ENCODE data around the gene JADE1. TPM values are rescaled to one million over a fixed set of nuclear protein-coding genes. Genes with fewer than 3 reads are reported as not detected.

JADE1 gene
- total and polyA plus RNA-seq, 7 donors: 1.8 to 45.1 (median 27.7) TPM

GRCh38 chr4:128879283-128879682 lies 69.8 kb downstream of the JADE1 start:
- TF ChIP-seq EP300 (IDR thresholded peaks at IDR 0.05) (no peak), POLR2AphosphoS5 (IDR thresholded peaks at IDR 0.05) (no peak), POLR2A (IDR thresholded peaks at IDR 0.05) (no peak)
- TF ChIP-seq, protein P1, sequence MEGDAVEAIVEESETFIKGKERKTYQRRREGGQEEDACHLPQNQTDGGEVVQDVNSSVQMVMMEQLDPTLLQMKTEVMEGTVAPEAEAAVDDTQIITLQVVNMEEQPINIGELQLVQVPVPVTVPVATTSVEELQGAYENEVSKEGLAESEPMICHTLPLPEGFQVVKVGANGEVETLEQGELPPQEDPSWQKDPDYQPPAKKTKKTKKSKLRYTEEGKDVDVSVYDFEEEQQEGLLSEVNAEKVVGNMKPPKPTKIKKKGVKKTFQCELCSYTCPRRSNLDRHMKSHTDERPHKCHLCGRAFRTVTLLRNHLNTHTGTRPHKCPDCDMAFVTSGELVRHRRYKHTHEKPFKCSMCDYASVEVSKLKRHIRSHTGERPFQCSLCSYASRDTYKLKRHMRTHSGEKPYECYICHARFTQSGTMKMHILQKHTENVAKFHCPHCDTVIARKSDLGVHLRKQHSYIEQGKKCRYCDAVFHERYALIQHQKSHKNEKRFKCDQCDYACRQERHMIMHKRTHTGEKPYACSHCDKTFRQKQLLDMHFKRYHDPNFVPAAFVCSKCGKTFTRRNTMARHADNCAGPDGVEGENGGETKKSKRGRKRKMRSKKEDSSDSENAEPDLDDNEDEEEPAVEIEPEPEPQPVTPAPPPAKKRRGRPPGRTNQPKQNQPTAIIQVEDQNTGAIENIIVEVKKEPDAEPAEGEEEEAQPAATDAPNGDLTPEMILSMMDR (IDR thresholded peaks at IDR 0.05): no peak
- Histone ChIP-seq H3K4me3 (no peak overlapping the region), H3K9me3 (no peaks in the 10 kb centered on the region), H3K27me3 (no peaks in the 10 kb centered on the region), H3K36me3 (peaks cover 0 to 6% (median 0%) of the 10 kb centered on the region in 4 donors), H3K4me1 (no peaks in the 10 kb centered on the region), H3K27ac (no peak overlapping the region)
- DNase-seq: no peak
- intact Hi-C loops (cut with DNase I): no loop called here
- 25 to 65% methylated on average over 2 of the region's 2 CpGs for WGBS, 2 donors

GRCh38 chr4:128879971-128880370 lies 70.5 kb downstream of the JADE1 start:
- H3K4me3 ChIP-seq: no peak overlapping the region
- intact Hi-C loops (cut with DNase I): no loop called here
- WGBS, 2 donors: 83 to 90% methylated on average over 2 of the region's 2 CpGs
- H3K9me3 ChIP-seq: no peaks in the 10 kb centered on the region
- no peak for TF ChIP-seq POLR2A (IDR thresholded peaks at IDR 0.05)
- TF ChIP-seq EP300 (IDR thresholded peaks at IDR 0.05): no peak
- no peak for TF ChIP-seq POLR2AphosphoS5 (IDR thresholded peaks at IDR 0.05)
- TF ChIP-seq, protein P1 (IDR thresholded peaks at IDR 0.05): no peak
- H3K27ac ChIP-seq: no peak overlapping the region
- H3K27me3 ChIP-seq: no peaks in the 10 kb centered on the region
- H3K4me1 ChIP-seq: no peaks in the 10 kb centered on the region
- DNase-seq: no peak
- no peaks in the 10 kb centered on the region for H3K36me3 ChIP-seq

DNA sequence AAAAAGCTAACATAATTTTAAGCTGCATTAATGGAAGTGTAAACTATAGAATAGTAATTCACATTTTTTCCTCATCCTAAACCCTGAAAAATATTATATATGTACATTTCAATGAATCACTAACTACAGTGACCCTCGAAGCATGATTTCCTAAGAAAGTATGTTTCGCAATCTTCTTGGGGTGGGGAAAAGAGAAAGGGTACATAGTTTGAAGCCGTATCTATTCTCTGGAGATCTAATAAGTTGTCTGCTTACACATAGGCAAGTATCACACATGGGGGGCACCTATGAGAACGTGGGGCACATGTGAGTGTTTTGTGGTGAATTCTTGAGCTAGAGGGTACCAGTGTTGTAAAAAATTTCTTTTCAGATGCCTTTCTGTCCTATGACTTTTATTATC lies 71.2 kb downstream of the JADE1 start:
- H3K4me3 ChIP-seq: no peak overlapping the region
- no peaks in the 10 kb centered on the region for H3K4me1 ChIP-seq
- WGBS, 2 donors: 89 to 91% methylated on average over 4 of the region's 4 CpGs
- H3K36me3 ChIP-seq: no peaks in the 10 kb centered on the region
- H3K9me3 ChIP-seq: no peaks in the 10 kb centered on the region
- no peak for DNase-seq
- intact Hi-C loops (cut with DNase I): no loop called here
- H3K27ac ChIP-seq: no peak overlapping the region
- TF ChIP-seq, protein P1 (IDR thresholded peaks at IDR 0.05): no peak
- TF ChIP-seq POLR2A (IDR thresholded peaks at IDR 0.05): no peak
- no peak for TF ChIP-seq POLR2AphosphoS5 (IDR thresholded peaks at IDR 0.05)
- no peak for TF ChIP-seq EP300 (IDR thresholded peaks at IDR 0.05)
- no peaks in the 10 kb centered on the region for H3K27me3 ChIP-seq

DNA sequence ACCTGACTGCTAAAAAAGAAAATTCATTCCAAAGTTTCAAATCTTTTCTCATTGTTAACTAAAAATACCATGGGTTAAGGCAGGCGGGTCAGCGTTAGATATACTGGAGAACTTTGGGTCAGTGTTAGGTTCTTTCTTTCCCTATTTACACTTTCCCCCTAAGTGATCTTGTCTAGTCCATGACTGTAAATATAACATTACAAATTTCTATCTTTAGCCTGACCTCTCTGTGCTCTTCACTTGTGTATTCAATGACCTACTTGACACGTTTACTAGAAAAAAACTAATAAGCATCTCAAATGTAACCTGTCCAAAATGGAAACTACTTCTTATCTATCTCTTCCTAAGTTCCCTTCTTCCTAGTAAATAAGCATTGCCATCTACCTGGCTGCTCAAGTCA lies 95.3 kb downstream of the JADE1 start:
- no peak overlapping the region for H3K4me3 ChIP-seq
- no peak for DNase-seq
- no peak overlapping the region for H3K27ac ChIP-seq
- no peaks in the 10 kb centered on the region for H3K4me1 ChIP-seq
- intact Hi-C loops (cut with DNase I): no loop called here
- no peaks in the 10 kb centered on the region for H3K36me3 ChIP-seq
- H3K27me3 ChIP-seq: no peaks in the 10 kb centered on the region
- H3K9me3 ChIP-seq: no peaks in the 10 kb centered on the region
- no peak for TF ChIP-seq POLR2A (IDR thresholded peaks at IDR 0.05)
- no peak for TF ChIP-seq POLR2AphosphoS5 (IDR thresholded peaks at IDR 0.05)
- TF ChIP-seq EP300 (IDR thresholded peaks at IDR 0.05): no peak
- TF ChIP-seq, protein P1 (IDR thresholded peaks at IDR 0.05): no peak
- WGBS, 2 donors: 91 to 93% methylated on average over 3 of the region's 3 CpGs

DNA sequence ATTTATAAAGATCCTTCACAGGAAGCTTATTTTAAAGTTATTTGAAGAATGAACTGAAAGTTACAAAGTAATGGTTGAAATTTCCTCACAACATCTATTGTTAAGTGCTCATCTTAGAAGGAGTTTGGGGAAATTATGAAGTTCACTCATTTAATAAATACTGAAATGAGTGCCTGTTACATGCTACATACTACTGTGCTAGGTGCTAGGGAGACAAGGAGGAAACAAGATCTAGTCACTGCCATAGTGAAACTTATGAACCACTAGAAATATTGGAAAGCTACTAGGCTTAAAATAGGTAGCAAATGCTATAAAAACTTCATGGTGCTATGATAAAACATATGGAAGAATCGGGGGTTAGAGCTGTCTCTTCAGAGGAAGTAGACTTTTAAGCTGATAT lies 97.1 kb downstream of the JADE1 start:
- 79 to 88% methylated on average over 1 of the region's 1 CpG for WGBS, 2 donors
- Histone ChIP-seq H3K4me3 (no peak overlapping the region), H3K36me3 (no peaks in the 10 kb centered on the region), H3K4me1 (no peaks in the 10 kb centered on the region), H3K27ac (no peak overlapping the region), H3K27me3 (no peaks in the 10 kb centered on the region), H3K9me3 (no peaks in the 10 kb centered on the region)
- TF ChIP-seq POLR2AphosphoS5 (IDR thresholded peaks at IDR 0.05) (no peak), POLR2A (IDR thresholded peaks at IDR 0.05) (no peak), EP300 (IDR thresholded peaks at IDR 0.05) (no peak)
- TF ChIP-seq, protein P1 (IDR thresholded peaks at IDR 0.05): no peak
- intact Hi-C loops (cut with DNase I): no loop called here
- DNase-seq: no peak

All from sigmoid colon (tissue), 7 donors.